Measurements from ENCODE around the gene PBLD.
"Not testable (repeated sequence)": the region's sequence is repeated elsewhere in the genome, so short reads cannot be mapped to it uniquely, and the experiment has no call there.

The PBLD gene

DNA sequence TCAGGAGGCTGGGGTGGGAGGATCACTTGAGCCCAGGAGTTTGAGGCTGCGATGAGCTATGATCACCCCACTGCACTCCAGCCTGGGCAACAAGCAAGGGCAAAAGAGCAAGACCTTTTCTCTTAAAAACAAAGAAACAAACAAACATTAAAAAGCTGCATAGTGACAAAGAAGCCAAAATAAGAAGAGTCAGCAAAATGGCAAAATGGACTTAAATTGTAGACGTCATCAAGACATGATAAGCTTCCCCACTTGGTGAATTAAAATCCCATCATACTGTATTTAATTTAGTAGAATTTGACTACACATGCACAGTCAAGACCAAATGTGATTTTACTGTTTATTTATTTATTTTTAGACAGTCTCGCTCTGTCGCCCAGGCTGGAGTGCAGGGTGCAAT is 52.0 kb downstream of the PBLD start (continued):
- TF ChIP-seq ZNF70 (CRISPR knock-in tag; IDR thresholded peaks at IDR 0.05) = no peak
- TF ChIP-seq GLIS3 (CRISPR knock-in tag; IDR thresholded peaks at IDR 0.05) = no peak

DNA sequence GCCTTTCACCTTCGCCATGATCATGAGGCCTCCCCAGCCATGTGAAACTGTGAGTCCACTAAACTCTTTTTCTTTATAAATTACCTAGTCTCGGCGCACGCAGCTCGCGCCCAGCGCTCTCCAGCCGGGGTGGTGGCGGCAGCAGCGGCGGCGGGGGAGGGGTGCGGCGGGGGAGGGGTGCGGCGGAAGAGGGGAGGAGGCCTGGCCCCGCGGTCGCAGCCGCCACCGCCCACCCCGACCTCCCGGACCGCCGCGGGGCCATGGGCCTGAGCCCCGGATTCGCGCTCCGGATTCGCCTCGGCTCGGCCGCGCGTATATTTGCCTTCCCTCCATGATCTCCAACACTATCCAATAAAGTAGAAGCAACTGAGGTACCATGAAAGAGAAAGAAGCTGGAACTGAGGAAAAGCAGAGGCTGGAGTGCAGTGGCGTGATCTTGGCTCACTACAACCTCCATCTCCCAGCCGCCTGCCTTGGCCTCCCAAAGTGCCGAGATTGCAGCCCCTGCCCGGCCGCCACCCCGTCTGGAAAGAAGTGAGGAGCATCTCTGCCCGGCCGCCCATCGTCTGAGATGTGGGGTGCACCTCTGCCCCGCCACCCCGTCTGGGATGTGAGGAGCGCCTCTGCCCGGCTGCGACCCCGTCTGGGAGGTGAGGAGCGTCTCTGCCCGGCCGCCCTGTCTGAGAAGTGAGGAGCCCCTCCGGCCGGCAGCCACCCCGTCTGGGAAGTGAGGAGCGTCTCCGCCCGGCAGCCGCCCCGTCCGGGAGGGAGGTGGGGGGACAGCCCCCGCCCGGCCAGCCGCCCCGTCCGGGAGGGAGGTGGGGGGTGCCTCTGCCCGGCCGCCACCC is 53.6 kb downstream of the PBLD start:
- not testable (repeated sequence) for ATAC-seq

DNA sequence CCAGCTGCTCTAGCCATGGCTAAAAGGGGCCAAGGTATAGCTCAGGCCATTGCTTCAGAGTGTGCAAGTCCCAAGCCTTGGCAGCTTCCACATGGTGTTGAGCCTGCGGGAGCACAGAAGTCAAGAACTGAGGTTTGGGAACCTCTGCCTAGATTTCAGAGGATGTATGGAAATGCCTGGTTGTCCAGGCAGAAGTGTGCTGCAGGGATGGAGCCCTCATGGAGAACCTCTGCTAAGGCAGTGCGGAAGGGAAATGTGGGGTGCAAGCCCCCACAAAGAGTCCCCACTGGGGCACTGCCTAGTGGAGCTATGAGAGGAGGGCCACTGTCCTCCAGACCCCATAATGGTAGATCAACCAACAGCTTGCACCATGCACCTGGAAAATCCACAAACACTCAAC is 54.9 kb downstream of the PBLD start:
- not testable (repeated sequence) for ATAC-seq

DNA sequence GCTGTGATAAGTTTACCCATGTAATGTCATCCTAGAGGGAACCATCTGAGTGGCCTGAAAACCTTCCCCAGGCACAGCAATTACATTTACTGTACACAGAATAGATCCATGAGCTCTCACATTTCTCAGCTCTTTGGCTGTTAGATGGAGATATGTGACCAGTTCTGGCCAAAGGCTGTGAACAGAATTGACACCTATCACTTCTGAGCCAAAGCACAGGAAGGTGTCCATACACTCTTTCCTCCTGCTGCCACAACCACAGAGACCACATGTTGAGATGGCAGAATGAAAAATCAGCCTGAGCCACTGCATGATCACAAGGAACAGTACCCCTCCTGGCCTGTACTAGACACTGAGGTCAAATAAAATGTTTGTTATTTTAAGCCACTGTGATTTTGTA is 56.5 kb downstream of the PBLD start:
- ATAC-seq = no peak
- TF ChIP-seq ZC3H10 (CRISPR knock-in tag; IDR thresholded peaks at IDR 0.05) (no peak), CSDC2 (CRISPR knock-in tag; IDR thresholded peaks at IDR 0.05) (no peak), OSR1 (CRISPR knock-in tag; IDR thresholded peaks at IDR 0.05) (no peak), RARB (CRISPR knock-in tag; IDR thresholded peaks at IDR 0.05) (no peak), GLIS3 (CRISPR knock-in tag; IDR thresholded peaks at IDR 0.05) (no peak), ZFP30 (CRISPR knock-in tag; IDR thresholded peaks at IDR 0.05) (no peak), PPARA (CRISPR knock-in tag; IDR thresholded peaks at IDR 0.05; ENCODE audit: borderline replicate concordance) (no peak), SNAI2 (CRISPR knock-in tag; IDR thresholded peaks at IDR 0.05) (no peak), ARNTL (CRISPR knock-in tag; IDR thresholded peaks at IDR 0.05; ENCODE audit: borderline replicate concordance, low read depth) (no peak)
- TF ChIP-seq, protein P1, sequence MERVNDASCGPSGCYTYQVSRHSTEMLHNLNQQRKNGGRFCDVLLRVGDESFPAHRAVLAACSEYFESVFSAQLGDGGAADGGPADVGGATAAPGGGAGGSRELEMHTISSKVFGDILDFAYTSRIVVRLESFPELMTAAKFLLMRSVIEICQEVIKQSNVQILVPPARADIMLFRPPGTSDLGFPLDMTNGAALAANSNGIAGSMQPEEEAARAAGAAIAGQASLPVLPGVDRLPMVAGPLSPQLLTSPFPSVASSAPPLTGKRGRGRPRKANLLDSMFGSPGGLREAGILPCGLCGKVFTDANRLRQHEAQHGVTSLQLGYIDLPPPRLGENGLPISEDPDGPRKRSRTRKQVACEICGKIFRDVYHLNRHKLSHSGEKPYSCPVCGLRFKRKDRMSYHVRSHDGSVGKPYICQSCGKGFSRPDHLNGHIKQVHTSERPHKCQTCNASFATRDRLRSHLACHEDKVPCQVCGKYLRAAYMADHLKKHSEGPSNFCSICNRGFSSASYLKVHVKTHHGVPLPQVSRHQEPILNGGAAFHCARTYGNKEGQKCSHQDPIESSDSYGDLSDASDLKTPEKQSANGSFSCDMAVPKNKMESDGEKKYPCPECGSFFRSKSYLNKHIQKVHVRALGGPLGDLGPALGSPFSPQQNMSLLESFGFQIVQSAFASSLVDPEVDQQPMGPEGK (CRISPR knock-in tag; IDR thresholded peaks at IDR 0.05; ENCODE audit: borderline replicate concordance) = no peak

DNA sequence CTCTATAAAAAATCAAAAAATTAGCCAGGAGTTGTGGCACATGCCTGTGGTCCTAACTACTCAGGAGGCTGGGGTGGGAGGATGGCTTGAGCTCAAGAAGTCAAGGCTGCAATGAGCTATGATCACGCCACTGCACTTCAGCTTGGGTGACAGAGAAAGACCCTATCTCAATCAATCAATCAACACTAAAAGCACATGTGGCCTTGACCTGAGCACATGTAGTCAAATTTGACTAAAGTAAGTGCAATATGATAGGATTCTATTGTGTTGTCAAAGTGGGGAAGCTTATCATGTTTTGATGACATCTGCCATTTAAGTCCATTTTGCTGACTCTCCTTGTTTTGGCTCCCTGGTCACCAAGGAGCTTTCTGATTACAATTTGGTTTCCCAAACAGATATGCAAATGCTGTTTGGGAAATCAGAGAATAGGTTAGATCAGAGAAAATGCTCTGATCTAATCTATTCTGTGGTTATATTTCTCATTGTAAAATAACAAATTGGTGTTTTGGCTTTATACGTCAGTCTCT is 57.1 kb downstream of the PBLD start:
- ATAC-seq = no peak
- TF ChIP-seq PPARA (CRISPR knock-in tag; IDR thresholded peaks at IDR 0.05; ENCODE audit: borderline replicate concordance) = no peak
- TF ChIP-seq ARNTL (CRISPR knock-in tag; IDR thresholded peaks at IDR 0.05; ENCODE audit: borderline replicate concordance, low read depth) = no peak
- TF ChIP-seq, protein P2, sequence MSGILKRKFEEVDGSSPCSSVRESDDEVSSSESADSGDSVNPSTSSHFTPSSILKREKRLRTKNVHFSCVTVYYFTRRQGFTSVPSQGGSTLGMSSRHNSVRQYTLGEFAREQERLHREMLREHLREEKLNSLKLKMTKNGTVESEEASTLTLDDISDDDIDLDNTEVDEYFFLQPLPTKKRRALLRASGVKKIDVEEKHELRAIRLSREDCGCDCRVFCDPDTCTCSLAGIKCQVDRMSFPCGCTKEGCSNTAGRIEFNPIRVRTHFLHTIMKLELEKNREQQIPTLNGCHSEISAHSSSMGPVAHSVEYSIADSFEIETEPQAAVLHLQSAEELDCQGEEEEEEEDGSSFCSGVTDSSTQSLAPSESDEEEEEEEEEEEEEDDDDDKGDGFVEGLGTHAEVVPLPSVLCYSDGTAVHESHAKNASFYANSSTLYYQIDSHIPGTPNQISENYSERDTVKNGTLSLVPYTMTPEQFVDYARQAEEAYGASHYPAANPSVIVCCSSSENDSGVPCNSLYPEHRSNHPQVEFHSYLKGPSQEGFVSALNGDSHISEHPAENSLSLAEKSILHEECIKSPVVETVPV (CRISPR knock-in tag; IDR thresholded peaks at IDR 0.05) = no peak
- TF ChIP-seq GLIS3 (CRISPR knock-in tag; IDR thresholded peaks at IDR 0.05) = no peak
- TF ChIP-seq ESRRG (CRISPR knock-in tag; IDR thresholded peaks at IDR 0.05) = no peak
- TF ChIP-seq, protein P3, sequence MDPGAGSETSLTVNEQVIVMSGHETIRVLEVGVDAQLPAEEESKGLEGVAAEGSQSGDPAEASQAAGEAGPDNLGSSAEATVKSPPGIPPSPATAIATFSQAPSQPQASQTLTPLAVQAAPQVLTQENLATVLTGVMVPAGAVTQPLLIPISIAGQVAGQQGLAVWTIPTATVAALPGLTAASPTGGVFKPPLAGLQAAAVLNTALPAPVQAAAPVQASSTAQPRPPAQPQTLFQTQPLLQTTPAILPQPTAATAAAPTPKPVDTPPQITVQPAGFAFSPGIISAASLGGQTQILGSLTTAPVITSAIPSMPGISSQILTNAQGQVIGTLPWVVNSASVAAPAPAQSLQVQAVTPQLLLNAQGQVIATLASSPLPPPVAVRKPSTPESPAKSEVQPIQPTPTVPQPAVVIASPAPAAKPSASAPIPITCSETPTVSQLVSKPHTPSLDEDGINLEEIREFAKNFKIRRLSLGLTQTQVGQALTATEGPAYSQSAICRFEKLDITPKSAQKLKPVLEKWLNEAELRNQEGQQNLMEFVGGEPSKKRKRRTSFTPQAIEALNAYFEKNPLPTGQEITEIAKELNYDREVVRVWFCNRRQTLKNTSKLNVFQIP (CRISPR knock-in tag; IDR thresholded peaks at IDR 0.05; ENCODE audit: borderline replicate concordance, low read depth) = no peak
- no peak for TF ChIP-seq ZFP3 (CRISPR knock-in tag; IDR thresholded peaks at IDR 0.05)
- no peak for TF ChIP-seq OSR1 (CRISPR knock-in tag; IDR thresholded peaks at IDR 0.05)
- no peak for TF ChIP-seq SNAI2 (CRISPR knock-in tag; IDR thresholded peaks at IDR 0.05)
- TF ChIP-seq ISL1 (CRISPR knock-in tag; IDR thresholded peaks at IDR 0.05) = no peak
- TF ChIP-seq, protein P4, sequence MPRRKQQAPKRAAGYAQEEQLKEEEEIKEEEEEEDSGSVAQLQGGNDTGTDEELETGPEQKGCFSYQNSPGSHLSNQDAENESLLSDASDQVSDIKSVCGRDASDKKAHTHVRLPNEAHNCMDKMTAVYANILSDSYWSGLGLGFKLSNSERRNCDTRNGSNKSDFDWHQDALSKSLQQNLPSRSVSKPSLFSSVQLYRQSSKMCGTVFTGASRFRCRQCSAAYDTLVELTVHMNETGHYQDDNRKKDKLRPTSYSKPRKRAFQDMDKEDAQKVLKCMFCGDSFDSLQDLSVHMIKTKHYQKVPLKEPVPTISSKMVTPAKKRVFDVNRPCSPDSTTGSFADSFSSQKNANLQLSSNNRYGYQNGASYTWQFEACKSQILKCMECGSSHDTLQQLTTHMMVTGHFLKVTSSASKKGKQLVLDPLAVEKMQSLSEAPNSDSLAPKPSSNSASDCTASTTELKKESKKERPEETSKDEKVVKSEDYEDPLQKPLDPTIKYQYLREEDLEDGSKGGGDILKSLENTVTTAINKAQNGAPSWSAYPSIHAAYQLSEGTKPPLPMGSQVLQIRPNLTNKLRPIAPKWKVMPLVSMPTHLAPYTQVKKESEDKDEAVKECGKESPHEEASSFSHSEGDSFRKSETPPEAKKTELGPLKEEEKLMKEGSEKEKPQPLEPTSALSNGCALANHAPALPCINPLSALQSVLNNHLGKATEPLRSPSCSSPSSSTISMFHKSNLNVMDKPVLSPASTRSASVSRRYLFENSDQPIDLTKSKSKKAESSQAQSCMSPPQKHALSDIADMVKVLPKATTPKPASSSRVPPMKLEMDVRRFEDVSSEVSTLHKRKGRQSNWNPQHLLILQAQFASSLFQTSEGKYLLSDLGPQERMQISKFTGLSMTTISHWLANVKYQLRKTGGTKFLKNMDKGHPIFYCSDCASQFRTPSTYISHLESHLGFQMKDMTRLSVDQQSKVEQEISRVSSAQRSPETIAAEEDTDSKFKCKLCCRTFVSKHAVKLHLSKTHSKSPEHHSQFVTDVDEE (CRISPR knock-in tag; IDR thresholded peaks at IDR 0.05) = no peak
- TF ChIP-seq CSDC2 (CRISPR knock-in tag; IDR thresholded peaks at IDR 0.05) = no peak
- TF ChIP-seq ZNF565 (CRISPR knock-in tag; conservative IDR thresholded peaks at IDR 0.05; ENCODE audit: low read depth) = no peak
- no peak for TF ChIP-seq ZFP30 (CRISPR knock-in tag; IDR thresholded peaks at IDR 0.05)
- TF ChIP-seq TOX (CRISPR knock-in tag; IDR thresholded peaks at IDR 0.05; ENCODE audit: borderline replicate concordance) = no peak
- TF ChIP-seq RARB (CRISPR knock-in tag; IDR thresholded peaks at IDR 0.05) = no peak

Measured in SK-N-SH treated with all-trans-retinoic acid at 6 μM for 48 hours (cell line).